NCI-H82 treated with DMSO at 0.1 percent for 48 hours (cell line): ENCODE results near the gene STARD7.
"Not testable (repeated sequence)": the region's sequence is repeated elsewhere in the genome, so short reads cannot be mapped to it uniquely, and the experiment has no call there.

Source experiments
- DNase-seq: peaks from one replicate; lab custom pipeline; 2025; ENCODE audit not compliant: unreplicated experiment; lab: John Stamatoyannopoulos, UW

Gene STARD7

DNA sequence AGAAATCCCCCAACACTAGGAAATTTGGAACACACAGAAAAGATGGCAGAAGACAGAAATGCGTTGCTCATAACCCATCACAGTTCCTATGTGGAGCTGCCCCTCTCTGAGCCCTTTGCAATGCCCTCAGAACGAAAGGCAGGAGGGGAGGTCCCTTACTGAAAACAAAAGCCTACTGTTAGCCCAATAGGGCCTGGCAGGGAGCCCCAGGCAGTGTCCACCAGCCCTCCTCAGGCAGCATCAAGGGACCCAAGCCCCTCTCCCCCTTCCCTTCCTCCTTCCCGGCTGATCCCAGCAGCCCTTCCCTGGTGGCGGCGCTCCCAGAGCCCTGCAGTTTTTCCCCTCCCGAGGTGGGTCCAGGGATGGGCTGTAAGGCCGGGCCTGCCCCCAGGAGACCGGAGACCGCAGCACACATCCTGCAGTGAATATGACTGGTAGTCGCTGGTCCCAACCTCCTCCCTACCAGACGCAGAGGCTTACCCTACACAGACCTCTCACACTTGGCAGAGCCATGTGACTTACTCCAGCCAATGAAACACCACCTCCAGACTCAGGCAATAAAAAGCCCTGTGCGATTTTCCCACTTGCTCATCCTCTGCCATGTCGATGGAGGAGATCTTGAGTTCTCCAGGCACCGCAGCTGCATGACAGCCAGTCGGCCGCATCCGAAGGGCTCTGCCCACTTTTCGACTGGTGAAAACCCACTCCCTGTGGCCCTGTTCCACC, 44.0 kb downstream of the STARD7 start:
- no peak for DNase-seq

DNA sequence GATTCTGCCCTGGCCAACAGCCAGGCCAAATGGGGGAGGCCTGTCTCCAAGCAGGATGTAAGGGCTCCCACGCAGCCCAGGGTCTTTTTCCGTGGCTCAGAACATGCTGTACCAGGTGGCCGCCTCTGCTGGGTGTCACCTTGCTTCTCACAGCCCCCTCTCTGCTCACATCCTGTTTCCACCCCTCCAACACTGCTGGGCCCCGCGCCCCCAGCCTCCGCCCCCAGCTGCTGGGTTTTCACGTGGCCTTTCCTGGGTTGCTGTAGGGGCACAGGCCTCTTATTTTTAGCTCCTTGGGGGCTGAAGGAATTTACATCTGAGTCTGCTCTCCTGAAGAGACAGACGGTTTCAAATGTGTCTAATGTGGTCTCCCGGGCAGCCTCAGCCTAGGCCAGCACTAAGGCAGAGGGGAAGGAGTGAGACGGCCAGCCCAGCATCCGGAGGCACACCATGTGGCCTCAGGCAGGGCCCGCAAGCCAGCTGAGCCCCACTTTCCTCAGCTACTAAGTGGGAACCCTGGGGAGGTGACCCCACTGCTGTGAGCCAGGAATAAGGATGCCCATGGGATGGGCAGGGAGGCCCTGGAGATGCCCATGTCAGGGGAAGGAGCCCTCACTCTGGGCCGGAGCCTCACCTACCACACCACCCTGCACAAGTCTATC, 44.7 kb downstream of the STARD7 start:
- DNase-seq = no peak

DNA sequence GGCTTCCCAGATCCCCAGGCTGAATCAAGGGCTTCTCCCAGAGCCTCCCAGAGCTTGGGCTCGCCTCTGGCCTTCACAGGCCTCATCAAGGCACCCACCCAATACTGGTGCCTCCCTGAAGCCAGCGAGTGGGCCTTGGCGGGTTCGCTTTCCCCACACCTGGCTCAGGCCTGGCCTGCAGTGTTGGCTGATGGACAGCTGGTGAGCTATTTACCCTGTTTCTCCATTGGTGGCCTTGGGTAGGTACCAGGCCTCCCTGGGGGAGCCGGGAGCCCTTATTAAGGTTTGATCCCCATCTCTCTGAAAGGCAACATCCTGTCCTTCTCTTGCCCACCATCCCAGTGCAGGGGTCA, 45.2 kb downstream of the STARD7 start:
- DNase-seq = no peak

DNA sequence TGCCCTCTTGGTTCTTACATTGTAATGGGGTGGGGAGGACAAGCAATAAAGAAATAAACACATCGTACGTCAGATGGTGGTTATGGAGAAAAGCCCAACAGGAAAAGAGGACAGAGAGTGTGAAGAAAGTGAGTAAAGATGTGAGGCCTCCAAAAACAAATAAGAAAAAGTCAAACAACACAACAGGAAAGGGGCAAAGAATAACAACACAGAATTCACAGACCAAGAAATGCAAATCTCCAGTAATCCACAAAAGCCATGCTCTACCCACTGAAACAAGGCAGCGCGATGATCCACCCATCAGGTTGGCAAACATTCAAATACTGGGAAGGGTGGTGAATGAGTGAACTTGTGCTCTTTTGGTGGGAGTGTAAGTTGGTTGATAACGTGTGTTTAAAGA, 46.7 kb downstream of the STARD7 start:
- no peak for DNase-seq

DNA sequence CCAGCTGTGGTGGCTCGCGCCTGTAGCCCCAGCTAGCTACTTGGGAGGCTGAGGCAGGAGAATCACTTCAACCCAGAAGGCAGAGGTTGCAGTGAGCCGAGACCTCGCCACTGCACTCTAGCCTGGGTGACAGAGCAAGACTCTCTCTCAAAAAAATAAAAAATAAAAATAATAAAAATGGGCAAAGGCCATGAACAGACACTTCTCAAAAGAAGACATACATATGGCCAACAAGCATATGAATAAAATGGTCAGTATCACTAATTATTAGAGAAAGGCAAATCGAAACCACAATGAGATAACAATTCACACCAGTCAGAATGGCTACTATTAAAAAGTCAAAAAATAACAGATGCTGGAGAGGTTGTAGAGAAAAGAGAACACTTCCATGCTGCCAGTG, 48.3 kb downstream of the STARD7 start:
- DNase-seq = not testable (repeated sequence)

DNA sequence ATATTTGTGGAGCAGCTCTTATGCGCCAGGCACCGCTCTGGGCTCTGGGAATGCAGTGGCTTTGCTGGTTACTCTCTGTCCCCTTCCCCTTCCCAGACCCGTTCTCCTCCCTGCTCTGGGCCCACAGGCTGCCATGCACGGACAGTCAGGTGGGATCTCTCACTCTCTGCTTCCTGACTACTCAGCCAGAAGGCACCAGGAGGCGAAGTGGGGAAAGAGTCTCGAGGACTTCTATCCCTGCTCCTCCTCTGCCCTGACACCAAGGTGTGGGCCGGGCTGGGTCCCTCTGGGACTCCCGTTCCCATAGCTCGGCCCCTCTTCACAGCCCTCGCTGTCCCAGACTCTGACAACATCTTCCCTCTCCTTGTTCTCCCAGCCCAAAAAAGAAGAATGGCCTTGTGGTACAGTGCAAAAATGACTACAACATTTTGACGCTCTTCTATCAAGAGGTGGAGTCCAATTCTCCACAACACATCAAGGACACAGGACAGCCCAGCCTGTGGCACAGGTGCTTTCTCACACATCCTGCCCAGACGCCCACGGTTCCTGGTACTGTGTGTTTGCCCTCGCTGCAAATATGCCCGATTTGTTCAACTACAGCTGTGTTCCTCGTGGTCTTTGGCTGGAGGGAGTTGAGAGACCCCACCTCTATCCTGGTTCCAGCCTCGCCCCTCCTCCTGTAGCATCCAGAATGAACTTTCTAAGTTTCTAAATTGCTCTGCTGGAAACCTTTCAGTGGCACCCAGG, 49.4 kb downstream of the STARD7 start:
- no peak for DNase-seq

DNA sequence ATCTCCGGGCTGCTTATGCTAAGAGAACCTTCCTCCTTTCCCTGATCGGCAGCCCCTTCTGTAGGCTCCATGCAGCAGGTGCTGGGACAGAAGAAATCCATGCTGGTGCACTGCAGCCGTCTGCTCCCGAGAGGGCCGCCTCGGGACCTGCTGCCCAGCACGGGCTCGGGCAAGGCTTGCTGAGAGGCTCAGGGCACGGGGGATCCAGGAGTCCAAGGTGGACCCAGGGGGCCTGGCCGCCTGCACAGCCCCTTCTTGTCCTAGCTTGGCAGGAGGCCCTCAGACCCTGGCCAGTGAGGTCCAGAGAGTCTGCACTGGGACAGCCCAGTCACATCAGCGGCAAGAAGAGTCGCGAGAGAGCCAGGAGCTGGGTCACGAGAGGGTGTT, 50.1 kb downstream of the STARD7 start:
- DNase-seq = no peak

DNA sequence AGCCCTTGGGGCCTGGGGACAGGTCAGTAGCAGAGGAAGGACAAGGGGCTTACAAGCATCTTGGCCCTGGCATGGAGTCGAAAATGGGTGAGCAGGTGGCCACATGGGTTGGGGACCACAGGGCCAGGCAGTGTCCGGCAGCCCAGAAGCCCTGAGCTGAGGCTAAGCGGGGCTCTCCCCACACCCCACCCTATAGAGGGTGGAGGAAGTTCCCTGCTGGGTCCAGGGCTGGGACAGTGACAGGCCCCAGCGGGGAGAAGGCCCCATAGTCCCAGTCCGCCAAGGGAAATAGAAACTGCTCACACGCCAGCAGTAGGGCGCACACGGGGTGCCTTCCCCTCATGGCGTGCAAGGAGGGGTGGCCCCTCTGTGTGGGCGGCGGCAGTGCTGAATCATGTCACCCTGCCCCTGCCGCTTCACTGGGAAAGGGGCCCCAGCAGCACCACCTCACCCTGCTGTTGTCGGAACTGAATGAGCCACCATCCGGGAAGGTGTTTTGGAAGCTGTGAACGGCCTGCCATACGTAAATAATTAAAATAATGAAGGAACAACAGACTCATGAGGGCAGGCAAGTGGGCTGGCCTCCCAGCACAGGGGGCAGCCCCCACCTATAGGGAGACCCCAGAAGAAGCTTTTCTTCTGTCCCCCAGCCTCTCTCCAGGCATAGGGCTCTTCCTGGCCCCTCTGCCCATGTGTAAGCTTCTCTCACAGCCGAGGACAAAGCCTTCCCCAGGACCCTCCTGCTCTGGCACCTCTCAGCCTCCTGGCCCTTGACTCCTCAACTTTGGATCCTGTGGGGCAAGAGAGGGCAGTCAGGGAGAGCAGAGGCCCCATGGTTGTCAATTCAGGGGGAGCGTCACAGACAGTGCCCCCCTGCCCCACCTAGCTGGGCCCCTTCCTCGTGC, 50.7 kb downstream of the STARD7 start:
- no peak for DNase-seq

DNA sequence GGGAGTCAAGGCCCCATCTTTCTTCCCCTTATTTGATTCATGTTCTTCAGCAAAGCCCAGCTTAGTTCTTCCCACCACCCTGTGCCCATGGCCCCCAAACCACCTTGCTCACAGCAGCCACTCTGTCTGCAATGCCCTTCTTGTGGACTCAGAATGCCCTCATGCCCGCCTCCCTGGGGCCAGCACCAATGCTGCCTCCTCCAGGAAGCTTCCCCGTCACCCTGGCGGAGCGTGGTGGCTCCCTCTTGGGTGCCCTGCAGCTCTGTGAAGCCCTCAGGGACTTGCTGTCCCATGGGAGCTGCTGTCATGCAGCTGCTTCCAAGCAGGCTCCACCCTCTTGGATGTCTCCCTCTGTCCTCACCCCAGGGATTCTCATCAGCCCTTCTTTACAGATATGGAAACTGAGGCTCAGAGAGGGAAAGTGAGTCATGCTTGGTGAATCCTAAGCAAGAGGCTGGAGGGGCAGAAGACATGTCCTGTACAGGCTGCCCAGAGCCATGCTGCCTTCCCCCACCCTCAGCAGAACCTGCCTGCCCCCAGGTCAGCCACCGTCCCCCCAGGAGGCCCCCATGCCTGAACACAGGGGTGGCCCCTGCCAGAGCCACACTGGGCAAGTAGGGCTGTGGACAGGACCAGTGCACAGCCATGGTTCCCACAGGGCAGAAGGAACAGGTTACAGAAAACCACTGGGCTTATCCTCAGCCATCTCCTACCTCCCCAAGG, 51.5 kb downstream of the STARD7 start:
- DNase-seq = no peak

DNA sequence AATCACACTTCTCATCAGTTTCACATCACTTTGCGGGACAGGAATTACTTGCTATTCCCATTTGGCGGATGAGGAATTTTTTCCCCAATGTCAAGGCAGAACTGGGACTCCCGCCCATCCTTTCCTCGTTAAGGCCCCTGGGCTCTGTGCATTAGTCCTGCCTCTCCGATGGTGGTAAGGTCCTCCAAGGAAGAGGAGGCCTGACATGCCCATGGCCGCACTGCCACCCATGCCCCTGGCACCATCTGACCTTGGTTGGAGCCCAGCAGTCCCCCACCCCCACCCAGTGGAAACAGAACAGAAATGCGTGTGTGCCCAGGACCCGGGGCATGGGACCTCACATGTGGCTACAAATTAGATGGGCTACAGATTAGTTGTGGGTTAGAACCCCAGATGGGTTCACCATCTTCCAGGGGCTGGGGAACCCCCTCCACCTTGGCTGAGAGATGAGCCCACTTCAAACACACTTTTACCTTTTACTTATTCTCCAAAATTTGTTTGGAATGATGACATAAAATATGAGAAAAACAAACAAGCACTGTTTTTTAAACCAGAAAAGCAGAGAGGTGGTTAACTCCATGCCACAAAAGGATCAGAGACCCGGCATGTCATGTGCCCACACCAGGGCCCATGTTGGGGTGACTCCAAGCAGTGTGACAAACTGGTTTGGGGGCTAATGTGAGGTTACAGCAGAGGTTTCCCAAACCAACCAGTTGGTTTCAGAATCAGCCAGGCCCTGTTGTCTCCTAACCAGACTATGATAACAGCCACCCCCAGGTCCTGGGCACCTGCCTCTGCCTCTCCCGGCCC, 52.4 kb downstream of the STARD7 start:
- no peak for DNase-seq

DNA sequence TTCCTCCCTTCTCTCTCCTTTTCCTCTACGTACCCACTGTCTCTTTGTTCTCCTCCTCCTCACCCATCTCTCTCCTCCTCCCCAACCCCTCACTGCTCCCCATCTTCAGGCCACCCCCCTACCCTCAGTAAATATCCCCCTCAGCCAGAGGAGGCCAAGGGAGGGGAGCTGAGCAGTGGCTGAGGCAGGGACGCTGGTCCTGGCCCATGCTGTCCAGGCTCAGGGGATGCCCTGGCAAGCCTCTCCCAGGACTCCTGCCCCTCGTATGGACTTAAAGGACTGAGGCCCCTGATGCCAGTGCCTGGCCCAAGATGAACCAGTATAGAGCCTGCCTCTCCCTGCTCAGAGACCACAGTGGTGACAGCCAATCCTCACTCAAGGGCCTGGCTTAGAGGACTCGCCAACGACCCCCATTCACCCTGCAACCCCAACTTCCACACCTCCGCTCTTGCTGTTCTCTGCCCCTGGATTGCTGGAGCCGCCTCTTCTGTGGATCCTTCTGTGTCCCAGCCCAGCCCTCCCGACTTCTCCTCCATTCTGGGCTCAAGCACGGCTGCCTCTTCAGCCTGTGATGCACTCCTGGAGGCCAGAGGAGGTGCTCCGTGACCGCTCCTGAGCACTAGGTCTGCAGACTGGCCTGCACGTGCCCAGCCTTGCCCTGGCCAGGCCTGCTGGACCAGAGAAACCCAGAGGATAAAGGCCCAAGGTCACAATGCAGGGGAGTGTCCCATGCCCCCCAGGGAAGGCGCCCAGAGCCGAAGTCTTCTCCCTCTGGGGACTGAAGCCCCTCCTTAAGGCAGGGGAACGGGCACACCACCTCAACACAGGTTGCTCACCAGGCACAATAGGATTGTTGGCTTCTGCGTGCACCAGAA, 53.9 kb downstream of the STARD7 start:
- no peak for DNase-seq

DNA sequence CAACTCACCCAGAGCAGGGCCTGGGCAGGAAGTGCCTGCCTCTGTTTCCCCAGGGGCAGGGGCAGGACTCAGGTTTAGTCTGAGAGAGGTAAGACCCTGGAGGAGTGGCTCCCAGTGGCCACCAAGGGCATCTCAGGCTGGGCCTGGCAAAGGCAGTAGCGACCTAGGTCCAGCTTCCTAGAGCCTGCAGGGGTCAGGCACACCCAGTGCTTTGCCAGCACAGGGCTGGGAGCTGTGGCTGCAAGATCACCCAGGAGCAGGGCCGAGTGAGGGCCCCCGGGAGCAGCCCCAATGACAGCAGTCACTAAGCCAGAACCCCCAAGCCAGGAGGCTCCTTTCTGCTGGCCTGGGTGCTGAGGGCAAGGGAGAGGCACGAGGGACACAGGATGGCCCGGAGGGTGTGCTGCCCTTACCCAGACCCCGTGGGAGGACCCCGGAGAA, 54.6 kb downstream of the STARD7 start:
- DNase-seq = no peak

DNA sequence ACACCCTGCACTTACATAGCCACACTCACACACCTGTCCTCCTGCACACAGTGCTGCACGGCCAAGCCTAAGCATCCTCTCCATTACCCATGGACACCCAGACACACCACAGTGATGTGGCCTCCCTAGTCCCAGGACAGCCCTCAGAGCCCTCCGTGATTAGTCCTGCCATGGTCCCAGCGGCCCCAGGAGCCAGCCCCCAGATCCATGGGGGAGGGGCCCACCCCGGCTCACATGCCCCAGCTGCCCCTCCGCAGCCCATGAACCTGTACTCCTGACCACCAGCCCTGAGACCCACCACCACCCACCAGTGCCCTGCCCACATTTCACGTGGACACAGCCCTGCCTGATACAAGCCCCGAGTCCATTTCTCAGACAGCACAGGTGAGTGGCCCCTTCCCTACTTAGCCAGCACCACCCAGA, 55.3 kb downstream of the STARD7 start:
- no peak for DNase-seq

DNA sequence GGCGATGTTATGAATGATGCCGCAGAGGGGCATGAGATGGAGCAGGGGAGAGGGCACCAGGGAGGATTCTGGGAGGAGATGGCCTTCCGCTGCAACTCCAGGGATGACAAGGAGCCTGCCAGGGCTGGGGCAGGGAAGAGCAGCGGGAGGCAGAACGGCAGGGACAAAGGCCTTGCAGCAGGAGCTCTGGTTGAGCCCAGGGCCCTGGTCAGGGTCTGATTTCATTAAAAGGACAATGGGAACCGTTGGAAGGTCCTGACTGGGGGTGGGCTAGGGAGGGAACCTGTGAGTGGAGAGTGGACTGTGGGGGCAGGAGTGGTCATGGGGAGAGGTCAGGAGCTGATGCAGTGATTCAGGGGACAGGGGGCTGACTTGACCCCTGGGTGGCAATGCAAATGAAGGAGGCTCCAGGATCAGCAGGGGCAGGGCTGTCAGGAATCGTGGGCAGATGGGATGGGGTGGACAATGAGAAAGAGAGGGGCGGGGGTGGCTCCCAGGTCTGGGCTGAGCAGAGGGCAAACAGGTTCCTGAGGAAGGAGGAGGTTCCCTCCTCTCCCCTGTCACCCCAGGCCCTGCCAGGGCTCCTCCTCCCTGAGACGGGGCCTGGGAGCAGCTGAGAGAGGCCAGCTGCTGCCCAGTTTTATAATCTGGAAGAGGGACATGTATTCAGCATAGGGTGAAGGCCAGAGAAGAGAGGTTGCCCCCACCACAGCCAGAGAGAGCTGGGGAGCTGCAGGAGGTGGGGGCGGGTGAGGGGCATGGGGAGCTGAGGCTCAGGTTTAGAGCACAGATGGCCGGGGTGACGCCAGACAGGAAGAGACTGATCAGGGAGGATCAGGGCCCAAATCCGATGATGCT, 56.1 kb downstream of the STARD7 start:
- peak; percentile 83 for DNase-seq

DNA sequence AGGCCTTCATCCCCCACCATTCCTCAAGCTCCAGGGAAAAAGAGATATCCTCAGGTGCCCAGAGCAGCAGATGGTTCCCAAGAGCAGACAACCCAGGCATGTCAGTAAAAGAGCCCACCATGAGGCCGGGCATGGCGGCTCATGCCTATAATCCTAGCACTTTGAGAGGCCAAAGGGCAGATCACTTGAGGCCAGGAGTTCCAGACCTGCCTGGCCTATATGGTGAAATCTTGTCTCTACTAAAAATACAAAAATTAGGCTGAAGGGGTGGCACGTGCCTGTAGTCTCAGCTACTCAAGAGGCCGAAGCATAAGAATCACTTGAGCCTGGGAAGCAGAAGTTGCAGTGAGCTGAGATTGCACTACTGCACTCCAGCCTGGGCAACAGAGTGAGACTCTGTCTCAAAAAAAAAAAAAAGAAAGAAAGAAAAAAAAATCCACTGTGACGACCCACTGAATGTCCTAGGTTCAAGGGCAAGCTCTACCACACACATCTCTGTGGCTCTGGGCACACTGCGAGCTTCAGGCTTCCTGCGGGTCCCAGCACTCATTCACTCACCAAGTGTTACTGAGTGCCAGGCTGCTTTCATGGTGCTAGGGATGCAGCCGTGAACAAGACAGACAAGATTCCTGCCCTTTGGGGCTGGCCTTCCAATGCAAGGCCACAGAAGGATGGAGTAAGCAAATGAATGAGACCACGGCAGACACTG, 56.9 kb downstream of the STARD7 start:
- no peak for DNase-seq

DNA sequence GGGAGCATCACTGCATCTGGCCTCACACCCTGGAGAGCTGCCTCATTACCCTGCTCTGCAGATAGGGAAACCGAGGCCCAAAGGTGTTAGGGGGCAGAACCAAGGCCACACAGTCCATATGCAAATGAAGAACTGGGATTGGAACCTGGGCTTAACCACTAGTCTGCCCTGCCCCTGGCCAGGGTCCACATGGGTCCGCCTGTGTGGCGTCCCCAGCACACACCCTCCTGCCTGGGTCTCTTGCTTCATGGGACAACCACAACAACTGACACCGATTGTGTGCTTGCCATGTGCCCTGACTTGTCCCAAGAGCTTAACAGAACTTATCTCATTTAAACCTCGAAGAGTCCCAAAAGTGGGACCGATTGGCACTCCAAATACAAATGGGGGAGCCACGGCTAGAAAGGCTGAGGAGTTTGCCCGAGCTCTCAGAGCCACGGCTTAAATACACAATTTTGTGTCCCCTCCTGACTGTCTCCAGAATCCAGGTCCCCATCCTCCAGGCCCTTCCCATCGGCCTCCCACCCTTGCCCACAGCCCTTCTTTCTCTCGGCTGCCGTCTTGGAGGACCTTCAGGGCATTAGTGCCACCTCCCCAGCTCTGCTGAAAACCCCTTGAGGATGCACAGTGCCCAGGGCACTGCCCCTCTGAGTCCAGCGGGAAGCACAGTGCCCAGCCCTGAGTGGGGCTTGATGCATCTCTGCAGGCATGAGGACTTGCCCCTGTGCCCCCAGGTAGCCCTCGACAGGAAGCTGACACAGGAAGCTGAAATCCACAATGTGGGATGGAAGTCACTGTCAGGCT, 57.6 kb downstream of the STARD7 start:
- no peak for DNase-seq
